Embryonic facial prominence (tissue), 1 donor: ENCODE measurements around the gene LTBP2.

ENCODE experiments used
- DNase-seq: peaks from one replicate; pipeline ENCODE4 v3.0.0-alpha.2; 2016; ENCODE audit errors: extremely low spot score

Gene LTBP2

DNA sequence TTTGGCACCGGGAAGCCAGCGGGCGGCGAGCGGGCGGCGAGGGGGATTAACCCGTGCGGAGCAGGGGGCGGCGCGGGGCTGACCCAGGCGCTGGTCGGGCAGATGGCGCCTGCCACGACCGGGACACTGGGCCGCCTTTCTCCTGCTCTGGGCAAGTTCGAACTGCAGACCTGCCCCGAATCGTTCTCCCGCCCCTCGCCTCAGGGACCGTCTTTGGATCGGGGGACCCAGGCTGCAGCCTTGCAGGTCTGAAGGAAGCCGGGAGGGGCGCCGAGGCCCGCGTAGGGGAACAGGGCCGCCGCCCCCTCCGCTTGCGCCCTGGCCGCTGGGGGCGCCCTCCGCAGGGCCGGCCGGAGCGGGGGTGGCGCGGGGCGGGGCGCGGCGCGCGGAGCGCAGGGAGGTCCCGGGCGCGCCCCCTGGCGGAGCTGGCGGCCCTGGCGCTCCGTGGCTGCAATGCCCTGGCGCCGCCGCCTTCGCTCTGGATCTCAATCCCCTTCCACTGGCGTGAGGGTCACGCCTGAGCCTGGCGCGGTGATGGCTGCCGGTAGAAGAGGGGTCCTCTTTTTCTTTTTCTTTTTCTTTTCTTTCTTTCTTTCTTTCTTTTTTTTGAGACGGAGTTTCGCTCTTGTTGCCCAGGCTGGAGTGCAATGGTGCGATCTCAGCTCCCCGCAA, 449 bp upstream of the LTBP2 start:
- DNase-seq: peak; percentile 27

DNA sequence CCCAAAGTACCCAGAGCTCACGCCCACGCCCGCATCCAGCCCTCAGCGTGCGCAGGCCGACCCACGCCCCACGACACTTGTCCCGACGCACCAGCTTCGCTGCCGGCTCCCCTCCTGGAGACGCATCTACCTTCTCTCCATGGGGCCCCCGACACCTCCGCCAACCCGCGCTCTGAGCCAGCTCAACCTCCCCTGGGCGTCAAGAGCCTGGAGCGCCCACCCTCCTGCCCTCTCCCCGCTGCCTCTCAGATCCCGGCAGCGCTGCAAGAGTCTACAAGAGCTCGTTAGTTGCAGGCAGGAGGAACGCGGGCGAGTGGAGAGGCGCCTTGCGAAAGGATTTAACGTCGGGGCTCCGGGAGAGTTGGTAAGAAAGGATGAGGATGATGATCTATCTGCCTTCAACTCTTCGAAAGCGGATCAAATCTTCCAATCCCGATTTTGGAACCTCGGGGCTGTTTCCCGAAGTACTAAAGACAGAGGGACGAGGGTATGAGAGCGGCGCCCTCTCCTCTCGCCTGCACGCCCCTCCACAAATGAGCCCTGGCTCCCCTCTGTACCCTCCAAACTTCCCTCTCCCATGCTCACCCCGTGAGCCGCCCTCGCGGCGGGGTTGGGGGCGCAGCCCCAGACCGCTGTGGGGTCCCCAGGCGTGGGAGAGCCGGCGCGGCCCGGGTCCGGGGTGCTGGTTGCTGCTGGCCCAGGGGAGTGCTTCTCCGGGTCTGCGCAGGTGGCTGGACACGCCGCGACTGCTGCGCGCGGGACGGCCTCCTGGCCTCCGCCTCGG, 979 bp downstream of the LTBP2 start:
- no peak for DNase-seq

DNA sequence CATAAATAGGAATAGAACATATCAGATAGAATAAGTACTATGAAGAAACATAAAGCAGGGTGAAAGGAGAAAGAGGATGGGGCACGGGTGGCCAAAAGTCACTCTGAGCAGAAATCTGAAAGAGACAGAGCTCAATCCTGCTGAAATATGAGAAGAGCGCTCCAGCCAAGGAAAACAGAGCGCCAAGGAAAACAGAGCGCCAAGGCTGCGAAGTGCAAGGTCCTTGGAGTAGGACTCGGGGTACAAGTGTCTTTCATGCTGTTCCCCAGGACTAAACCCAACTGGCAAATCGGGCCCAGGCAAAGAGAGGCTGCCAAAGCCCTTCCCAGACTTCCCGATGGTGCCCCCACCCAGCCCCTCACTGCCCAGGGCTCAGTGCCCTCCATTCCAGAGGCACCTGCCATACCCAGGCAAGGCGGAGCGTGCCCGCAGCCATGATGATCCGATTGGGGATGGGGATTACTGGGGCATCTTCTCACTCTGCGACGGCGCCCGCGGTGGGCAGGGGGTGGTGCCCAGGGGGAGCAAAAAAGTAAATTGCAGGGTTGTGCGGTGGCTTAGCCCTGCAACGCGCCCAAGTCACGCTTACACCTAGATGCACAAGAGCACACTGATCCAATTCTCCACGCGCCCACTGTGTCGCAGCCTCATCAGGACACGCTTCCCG, 1.7 kb downstream of the LTBP2 start:
- DNase-seq: no peak

DNA sequence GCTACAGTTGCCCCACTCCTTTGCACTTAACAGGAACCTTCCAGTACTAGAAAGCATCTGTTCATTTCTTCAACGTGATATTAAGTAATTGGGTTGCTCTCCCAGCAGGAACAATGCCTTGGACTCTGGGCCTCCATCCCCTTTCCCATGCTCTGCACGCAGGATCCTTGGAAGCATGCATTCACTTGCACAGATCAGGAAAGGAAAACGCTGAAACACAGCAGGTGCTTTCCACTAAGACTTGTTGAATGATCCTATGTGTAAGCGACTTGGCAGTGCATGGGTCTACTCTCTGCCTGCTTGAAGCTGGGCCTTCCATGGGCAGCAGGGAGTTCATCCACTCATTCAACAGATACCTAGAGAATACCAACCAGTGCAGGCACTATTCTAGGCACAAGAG, 2.3 kb downstream of the LTBP2 start:
- DNase-seq: no peak

DNA sequence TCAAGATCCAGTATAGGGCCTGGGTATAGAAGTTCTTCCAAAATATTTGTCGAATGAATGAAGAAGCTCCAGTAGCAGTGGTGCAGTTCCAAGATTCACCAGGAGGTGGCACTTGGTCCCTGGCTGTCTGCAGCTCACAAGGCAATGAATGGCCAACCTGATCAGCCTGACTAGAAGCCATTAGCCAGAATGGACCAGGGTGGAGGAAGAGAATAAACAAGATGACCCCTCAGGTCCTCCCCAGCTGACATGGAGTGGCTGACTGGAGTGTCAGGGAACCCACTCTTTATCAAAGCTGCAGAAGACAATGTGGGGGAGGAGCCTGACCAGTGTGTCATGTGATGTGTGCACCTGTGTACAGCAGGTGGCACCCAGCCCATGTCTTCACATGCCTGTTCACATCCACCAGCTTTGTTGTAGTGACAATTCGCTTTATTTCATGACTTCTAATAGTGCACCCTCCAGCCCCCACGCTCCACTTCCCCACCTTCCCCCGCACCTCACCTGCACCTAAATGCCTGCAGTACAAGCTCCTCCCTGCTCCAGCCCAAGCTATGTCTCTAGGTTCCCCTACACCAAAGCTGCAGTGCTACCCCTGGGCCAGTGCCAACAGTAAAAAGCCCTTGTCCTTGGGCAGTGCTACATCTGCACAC, 3.0 kb downstream of the LTBP2 start:
- peak; percentile 67 for DNase-seq

DNA sequence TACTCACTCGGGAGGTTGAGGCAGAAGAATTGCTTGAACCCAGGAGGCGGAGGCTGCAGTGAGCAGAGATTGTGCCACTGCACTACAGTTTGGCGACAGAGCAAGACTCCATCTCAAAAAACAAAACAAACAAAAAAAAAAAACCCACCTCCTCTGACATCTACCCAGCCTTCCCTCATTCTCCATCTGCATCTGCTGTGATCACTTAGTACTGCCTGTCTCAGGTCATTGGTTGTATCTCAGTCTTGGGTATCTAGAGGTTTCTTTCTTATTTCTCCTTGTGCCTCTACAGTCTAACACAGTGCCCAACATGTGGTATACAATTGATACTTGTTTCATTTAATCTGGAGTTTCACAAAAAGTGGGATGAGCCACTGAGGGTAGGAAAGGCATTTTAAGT, 5.3 kb downstream of the LTBP2 start:
- DNase-seq: no peak

DNA sequence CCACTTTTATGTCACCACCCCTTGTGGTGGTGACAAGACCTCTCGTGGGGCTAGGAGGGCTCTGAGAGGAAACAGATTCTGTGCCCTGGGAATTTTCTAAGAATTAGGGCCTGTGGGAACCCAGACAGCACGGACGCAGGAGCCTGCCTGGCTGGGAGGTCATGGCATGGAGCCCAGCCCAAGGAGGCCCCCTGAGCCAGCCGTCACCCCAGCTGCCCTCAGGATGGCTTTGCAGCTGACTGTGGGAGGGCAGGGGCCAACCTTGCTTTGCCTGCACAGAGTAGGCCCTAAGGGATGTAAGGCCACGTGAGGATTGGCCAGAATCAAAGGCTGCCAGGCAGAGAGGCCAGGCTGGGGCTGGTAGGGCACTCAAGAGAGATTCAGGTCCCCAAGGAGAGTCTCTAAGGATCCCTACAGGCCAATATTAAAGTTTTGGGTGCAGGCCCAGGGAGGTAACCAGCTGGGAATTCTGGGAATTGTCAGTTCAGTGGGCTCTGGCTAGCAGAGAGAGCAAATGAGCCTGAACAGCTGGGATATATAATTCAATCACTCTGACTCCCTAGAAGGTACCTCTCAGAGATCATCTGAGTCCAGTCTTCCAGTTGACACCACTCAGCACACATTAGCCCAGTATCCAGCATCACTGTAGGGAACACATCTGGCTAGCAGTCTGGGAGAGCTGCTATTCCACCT, 6.4 kb downstream of the LTBP2 start:
- DNase-seq: no peak

DNA sequence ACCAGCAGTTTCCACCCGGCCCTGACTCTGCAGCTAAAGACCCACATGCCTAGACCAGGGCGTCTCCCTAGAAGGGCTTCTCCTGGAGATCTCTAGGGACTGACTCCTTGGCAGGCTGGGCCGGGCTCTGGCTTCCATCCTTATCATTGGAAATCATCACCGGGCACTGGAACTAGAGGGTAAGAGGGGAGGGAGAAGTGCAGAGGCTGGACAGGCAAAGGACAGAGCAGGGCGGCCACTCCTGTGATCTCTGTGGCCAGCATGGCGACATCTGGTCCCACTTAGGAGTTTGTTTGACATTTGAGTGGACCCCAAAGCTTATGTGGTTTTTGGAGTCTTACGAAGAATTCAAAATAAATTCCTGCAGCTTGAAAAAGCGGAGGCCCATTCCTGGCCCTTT, 7.1 kb downstream of the LTBP2 start:
- no peak for DNase-seq

DNA sequence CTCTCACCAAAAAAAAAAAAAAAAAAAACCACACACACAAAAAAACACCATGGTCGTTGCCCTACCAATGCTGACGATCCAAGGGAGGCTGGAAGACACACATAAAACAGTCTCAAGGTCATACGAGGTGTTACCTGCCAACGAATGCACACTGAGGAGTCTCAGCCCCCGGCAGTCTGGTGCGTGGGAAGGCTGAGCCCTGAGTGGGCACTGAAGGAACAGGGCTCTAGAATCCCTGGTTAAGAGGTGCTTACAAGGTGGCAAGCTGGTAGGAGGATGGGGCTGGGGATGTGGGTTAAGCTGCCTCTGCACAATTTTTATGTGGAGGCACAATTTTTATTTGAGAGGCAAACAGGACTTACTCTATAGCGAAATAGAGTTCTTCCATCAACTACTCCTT, 7.9 kb downstream of the LTBP2 start:
- DNase-seq: no peak

DNA sequence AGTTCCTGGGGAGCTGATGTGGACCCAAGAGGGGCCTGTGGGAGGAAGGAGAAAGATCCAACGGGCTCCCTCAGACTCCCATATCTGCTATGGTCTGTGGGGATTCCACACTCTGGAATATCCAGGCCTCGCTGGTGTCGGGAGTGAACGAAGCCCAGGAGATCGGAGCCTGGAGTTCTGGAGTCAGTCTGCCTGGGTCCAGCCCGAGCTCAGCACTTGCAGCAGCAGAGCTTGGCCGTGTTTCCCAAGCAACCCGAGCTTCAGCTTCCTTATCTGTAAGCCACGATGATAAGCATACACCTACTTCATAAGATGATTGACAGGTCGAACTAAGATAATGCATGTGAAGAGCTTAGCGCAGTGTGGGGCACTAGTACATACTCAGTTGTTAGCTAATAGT, 10.1 kb downstream of the LTBP2 start:
- no peak for DNase-seq

DNA sequence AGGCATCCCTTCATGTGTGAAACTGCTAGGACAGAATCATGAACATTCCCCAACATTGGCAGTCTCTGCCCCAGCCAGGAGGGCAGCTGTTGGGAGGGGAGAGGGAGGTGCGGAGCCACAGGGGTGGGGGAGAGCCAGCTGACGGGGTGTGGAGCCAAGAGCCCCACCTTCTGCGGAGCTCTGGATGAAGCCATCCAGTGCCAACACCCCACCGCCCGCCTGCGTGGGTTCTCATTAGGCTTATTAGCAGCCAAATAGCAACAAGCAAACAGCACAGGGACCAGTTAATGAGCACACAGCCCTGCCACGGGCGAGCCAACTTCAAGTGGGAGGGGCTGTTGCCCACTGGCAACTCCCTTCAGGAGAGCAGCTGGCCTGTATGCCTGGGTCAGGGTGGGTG, 12.1 kb downstream of the LTBP2 start:
- no peak for DNase-seq

DNA sequence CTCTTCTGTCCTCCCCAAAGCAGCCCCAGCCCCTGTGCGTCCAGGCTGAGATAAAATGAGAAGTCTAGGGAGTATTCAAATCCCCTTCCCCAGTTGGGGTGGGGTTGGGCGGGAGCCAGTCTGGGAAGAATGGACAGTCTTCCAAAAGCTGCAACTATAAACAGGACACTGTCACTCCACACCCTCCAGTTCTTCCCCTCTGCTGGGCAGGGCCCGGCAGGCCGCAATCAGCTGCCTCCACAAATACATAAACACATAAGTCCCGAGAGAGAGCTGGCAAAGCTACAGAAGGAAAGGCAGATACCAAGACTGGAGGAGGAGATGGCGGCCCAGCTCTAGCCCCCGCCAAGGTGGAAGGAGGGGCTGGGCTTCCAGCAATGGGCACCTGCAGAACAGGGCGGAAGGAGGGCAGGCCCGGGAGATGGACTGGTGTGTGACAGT, 12.7 kb downstream of the LTBP2 start:
- no peak for DNase-seq

DNA sequence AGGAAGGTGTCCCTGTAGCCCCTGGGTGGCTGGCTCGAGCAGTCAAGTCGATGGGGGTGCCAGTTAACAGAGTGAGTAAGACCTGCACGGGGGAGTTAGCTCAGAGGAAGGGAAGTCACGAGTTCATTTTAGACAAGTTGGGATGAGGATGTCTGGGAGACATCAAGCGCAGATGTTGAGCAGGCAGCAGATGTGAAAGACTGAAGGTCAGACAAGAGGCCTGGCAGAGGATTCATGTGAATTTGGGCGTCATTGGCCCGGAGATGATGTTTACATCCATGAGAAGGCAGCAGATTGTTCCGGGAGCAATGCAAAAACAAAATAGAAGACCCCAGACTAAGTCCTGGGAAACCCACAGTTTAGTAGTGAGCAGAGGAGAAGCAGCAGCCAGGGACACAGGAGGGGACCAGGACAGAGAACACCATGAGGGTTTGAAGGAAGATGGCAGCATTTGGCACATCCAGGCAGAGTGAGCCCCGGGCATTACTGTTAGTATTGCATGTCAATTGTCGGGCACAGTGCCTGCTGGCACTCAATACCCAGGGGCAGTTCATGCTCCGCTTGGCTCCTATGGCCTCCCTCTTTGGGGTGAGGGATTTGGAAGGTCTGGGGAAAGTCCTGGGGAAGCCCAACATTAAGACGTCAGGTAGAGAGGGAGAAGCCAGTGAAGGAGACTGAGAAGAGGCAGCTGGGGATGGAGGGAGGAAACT, 15.1 kb downstream of the LTBP2 start:
- no peak for DNase-seq

DNA sequence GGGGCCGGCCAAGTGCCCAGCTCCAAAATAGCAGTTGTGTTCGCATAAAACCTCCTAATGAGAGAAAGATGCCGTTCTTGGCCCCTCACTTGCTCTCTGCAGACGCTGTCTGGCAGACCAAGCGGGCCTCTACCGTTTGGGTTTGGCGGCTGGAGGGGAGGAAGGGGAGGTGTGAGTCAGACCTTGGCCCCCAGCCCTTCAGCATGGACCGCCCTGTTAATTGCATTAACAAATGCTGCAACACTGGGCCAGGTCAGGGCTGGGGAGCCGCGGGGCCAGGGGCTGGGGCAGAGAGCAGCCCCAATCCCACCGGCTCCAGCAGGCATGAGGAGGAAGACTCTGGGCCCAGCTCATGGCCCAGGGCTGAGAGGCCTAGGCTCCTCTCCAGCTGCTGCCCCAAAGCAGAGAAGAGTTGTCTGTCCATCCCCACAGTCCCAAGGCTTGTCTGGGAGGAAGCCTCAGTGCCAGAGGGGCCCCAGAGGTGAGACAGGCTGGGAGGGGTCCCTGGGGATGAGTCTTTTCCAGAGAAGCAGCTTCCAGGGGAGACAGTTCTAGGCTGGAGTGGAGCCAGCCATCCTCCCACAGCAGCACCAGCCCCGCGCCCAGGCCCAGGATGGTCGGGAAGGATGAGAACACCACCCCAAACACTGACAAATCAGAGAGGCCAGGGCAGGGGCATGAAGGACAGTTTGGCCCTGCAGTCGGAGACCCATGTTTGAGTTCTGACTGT, 16.9 kb downstream of the LTBP2 start:
- no peak for DNase-seq

DNA sequence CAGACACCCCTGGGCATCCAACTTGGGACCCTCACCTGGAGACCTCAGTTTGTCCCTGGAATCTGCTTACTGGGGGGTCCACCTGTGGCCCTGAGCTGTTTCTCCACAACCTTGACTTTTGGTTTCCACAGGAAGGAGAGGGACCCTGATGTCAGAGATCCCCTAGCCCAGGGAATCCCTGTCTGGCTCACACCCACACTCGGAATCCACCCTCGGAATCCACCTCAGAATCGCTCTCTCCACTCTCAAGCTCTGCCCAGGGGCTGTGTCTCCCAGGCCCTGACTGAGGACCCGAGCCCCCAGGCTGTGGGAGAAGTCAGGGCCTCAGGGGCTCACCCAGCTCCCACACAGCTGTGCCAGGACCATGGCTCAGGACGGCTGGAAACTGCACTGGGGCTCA, 17.4 kb downstream of the LTBP2 start:
- no peak for DNase-seq

DNA sequence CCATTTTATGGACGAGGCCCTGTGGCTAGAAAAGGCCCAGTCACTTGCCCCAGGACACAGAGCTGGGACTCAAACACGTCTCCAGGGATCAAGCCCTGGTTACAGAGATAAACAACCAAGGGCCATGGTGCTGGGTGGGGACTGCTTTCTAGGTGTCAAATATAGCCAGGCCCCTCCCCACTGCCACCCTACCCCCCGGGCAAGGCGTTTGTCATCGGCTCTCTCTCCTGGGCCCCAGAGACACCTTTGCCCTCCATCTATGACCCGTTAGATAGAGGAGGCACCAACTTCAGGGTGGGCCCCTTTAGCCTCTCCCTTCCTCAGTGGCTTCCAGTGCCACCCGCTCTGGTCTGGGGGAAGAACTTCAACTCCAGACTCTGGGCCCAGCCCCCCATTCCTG, 18.0 kb downstream of the LTBP2 start:
- DNase-seq: no peak

DNA sequence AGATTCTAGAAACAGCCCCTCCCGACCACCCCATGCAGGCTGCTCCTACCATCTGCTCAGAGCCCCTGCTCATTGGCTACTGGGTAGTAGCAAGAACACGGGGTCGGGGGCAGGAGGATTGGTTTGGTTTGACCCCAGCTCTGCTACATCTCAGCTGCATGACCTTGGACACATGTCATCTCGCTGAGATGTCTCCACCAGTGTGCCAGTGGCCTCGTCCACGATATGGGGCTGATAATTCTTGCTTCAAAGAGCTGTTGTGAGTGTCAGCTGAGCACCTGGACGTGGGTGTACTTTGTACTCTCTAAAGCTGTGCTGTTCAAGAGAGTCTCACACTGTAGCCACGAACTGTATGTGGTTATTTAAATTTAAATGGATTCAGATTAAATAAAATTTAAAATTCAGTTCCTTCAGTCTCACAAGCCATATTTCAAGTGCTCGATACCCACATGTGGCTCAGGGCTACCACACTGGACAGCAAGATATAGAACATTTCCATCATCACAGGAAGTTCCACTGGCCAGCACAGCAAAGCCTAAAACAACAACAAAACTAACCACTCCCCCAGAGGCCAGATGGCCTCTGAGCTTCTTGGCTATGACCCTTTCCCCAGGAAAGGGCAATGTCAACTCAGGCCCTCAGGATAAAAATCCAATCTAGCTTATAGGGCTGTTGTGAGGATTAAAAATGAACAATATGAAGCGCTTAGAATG, 18.6 kb downstream of the LTBP2 start:
- DNase-seq: no peak

DNA sequence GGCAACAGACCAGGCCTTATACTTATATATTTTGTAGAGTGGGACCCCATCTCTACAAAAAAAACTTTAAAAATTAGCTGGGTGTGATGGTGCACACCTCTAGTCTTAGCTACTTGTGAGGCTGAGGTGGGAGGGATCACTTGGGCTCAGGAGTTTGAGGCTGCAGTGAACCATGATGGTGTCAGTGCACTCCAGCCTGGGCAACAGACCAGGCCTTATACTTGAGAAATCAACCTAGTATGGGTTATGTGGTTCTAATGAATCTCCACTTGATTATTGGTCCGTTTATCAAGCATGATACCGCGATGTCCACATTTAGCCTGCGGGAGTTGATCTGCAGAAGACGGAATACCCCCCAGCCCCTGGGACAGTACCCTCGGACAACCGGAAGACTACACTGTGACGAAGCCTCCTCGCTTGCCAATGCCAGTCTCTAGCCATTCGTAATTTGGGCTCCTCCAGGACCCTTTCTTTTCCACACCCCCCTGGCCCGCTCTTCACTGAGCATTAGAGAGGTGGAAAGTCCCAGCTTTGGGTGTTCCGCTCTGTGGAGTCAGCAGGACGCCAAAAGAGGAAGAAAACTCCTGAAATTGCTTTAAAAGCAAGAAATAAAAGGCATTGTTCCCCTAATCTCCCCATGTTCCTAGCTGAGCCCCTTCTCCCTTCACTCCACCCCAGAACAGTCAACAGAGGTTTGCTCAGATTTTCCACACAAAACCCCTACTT, 19.4 kb downstream of the LTBP2 start:
- DNase-seq: no peak

DNA sequence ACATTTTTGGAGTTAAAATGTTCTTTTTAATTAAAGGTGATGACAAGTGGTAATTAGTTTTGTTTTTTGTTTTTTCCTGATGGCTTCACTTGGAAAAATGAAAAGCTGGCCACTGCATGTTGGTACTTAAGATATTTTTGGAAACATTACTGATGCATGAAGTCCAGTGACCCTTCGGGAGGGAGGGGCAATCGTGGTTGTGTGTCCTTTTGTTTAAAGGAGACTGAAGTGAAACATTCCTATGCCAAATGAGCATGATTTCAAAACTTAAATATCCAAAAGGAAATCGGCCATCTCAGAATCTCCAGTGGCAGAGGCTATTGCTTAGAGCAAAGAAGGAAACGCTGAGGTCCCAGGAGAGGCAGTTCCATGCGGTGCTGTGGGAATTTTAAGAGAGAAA, 20.1 kb downstream of the LTBP2 start:
- no peak for DNase-seq
